H1 (cell line): ENCODE data around the gene NFASC. TPM values are rescaled to one million over a fixed set of nuclear protein-coding genes. Genes with fewer than 3 reads are reported as not detected.

Experiments
- CTCF ChIA-PET: fragments of 300-600 bp; sonication (Branson Sonifier 250); formaldehyde crosslinking; loops from one replicate; lab custom pipeline; 2021; ENCODE audit not compliant: partially characterized antibody; lab: Charles Lee
- POLR2A ChIA-PET: fragments of 300-600 bp; sonication (Branson Sonifier 250); formaldehyde crosslinking; loops from one replicate; lab custom pipeline; 2021; ENCODE audit warnings: inconsistent platforms; ENCODE audit not compliant: partially characterized antibody; lab: Charles Lee
- DNase-seq, 2 experiments: peaks; one replicate each; pipeline versions ENCODE4 v3.0.0 to v3.0.0-alpha.2; 2010 to 2022; ENCODE audit warnings: low spot score in 2 of 2, low read depth in 1 of 2, mixed read lengths in 1 of 2
- FAIRE-seq: peaks from 2 replicates; lab custom pipeline; 2011; peaks lifted over from hg19 to GRCh38; lab: Jason Lieb, UNC
- H2AFZ ChIP-seq: 2 replicates; pipeline ENCODE4 v1.8.1; 2012; ENCODE audit warnings: low read length, inconsistent platforms
- H2AK5ac ChIP-seq: 2 replicates; pipeline ENCODE4 v1.6.1; 2013; ENCODE audit warnings: low read depth, low read length
- H2BK120ac ChIP-seq: replicated peaks from 2 replicates; pipeline ENCODE3; 2013; ENCODE audit warnings: low read depth, low read length, inconsistent platforms
- H2BK12ac ChIP-seq: 2 replicates; pipeline ENCODE4 v1.6.1; 2013; ENCODE audit warnings: low read depth, low read length
- H2BK15ac ChIP-seq: 2 replicates; pipeline ENCODE4 v1.6.1; 2013; ENCODE audit warnings: low read length
- H2BK20ac ChIP-seq: 2 replicates; pipeline ENCODE4 v1.6.1; 2013; ENCODE audit warnings: low read length
- H2BK5ac ChIP-seq: 2 replicates; pipeline ENCODE4 v1.6.1; 2013; ENCODE audit warnings: low read depth, low read length
- H3K14ac ChIP-seq: 2 replicates; pipeline ENCODE4 v1.6.1; 2013; ENCODE audit warnings: inconsistent platforms; ENCODE audit not compliant: insufficient read length
- H3K18ac ChIP-seq: 2 replicates; pipeline ENCODE4 v1.6.1; 2013; ENCODE audit warnings: low read length; ENCODE audit errors: extremely low read depth
- H3K23ac ChIP-seq: 2 replicates; pipeline ENCODE4 v1.6.1; 2013; ENCODE audit warnings: inconsistent platforms; ENCODE audit not compliant: insufficient read length
- H3K23me2 ChIP-seq: 2 replicates; pipeline ENCODE4 v1.6.1; 2013; ENCODE audit warnings: low read depth, low read length
- H3K27ac ChIP-seq: 2 replicates; pipeline ENCODE4 v1.6.1; 2011; ENCODE audit warnings: low read depth, low read length, inconsistent platforms
- H3K27me3 ChIP-seq, 4 experiments: replicated peaks in 1 of 4; 1 replicate in 1 of 4; 2 replicates in 3 of 4; pipeline versions ENCODE4 v1.6.1 to v1.8.1; 2011 to 2013; ENCODE audit warnings: low read length in 3 of 4, mild to moderate bottlenecking in 3 of 4, inconsistent platforms in 2 of 4, mixed read lengths in 2 of 4, moderate library complexity in 1 of 4; ENCODE audit not compliant: control insufficient read depth in 3 of 4, insufficient read depth in 3 of 4; ENCODE audit errors: extremely low read depth in 1 of 4
- H3K36me3 ChIP-seq, 4 experiments: 2 replicates each; pipeline versions ENCODE4 v1.6.1 to v1.8.1; 2011 to 2013; ENCODE audit warnings: mild to moderate bottlenecking in 4 of 4, low read length in 3 of 4, moderate library complexity in 2 of 4, control low read depth in 1 of 4, inconsistent platforms in 1 of 4; ENCODE audit not compliant: insufficient read depth in 4 of 4, control insufficient read depth in 2 of 4
- H3K4ac ChIP-seq: replicated peaks from 2 replicates; pipeline ENCODE3; 2013; ENCODE audit warnings: low read length, low read depth, mixed read lengths, inconsistent platforms; ENCODE audit not compliant: insufficient read length
- H3K4me1 ChIP-seq, 4 experiments: replicated peaks in 1 of 4; 1 replicate in 1 of 4; 2 replicates in 3 of 4; pipeline versions ENCODE4 v1.6.1 to v1.8.1; 2011 to 2013; ENCODE audit warnings: low read length in 3 of 4, inconsistent platforms in 2 of 4, mixed read lengths in 1 of 4; ENCODE audit not compliant: insufficient read depth in 4 of 4, control insufficient read depth in 3 of 4
- H3K4me2 ChIP-seq, 2 experiments: 2 replicates each; pipeline versions ENCODE4 v1.6.1 to v1.8.1; 2011 to 2013; ENCODE audit warnings: low read depth in 2 of 2, low read length in 2 of 2, control low read depth in 1 of 2, inconsistent platforms in 1 of 2, mild to moderate bottlenecking in 1 of 2; ENCODE audit not compliant: insufficient read depth in 1 of 2
- H3K4me3 ChIP-seq, 4 experiments: fragments of 200-600, 300-600 bp in 1 of 4; sonication (generic), shearing (Covaris generic), sonication (Bioruptor Twin) in 1 of 4; 2 replicates each; pipeline versions ENCODE4 v1.5.1 to v1.8.1; 2011 to 2016; ENCODE audit warnings: low read length in 4 of 4, low read depth in 3 of 4, control low read depth in 2 of 4, inconsistent platforms in 2 of 4, mild to moderate bottlenecking in 2 of 4, mixed read lengths in 1 of 4, moderate library complexity in 1 of 4; ENCODE audit not compliant: insufficient read depth in 2 of 4; ENCODE audit errors: extremely low read depth in 1 of 4
- H3K56ac ChIP-seq: replicated peaks from 2 replicates; pipeline ENCODE3; 2013; ENCODE audit warnings: low read depth, mild to moderate bottlenecking, mixed read lengths, low read length, inconsistent platforms; ENCODE audit not compliant: insufficient read length
- H3K79me1 ChIP-seq: 2 replicates; pipeline ENCODE4 v1.6.1; 2013; ENCODE audit warnings: low read depth, low read length, control low read depth
- H3K79me2 ChIP-seq, 2 experiments: 2 replicates each; pipeline versions ENCODE4 v1.6.1 to v1.8.1; 2012 to 2013; ENCODE audit warnings: low read length in 2 of 2, mild to moderate bottlenecking in 2 of 2, inconsistent platforms in 1 of 2; ENCODE audit not compliant: insufficient read depth in 2 of 2, control insufficient read depth in 1 of 2
- H3K9ac ChIP-seq, 4 experiments: replicated peaks in 1 of 4; 1 replicate in 1 of 4; 2 replicates in 3 of 4; pipeline versions ENCODE4 v1.6.1 to v1.8.1; 2011 to 2013; ENCODE audit warnings: low read depth in 3 of 4, low read length in 3 of 4, control low read depth in 2 of 4, mild to moderate bottlenecking in 2 of 4, moderate library complexity in 2 of 4, inconsistent platforms in 1 of 4; ENCODE audit errors: extremely low read depth in 1 of 4
- H3K9me3 ChIP-seq, 2 experiments: 2 replicates each; pipeline versions ENCODE4 v1.6.1 to v1.8.1; 2012 to 2013; ENCODE audit warnings: mild to moderate bottlenecking in 2 of 2, moderate library complexity in 2 of 2, control low read depth in 1 of 2, inconsistent platforms in 1 of 2, low read depth in 1 of 2, low read length in 1 of 2, mixed read lengths in 1 of 2; ENCODE audit not compliant: insufficient read depth in 2 of 2
- H4K20me1 ChIP-seq, 2 experiments: replicated peaks in 1 of 2; 2 replicates each; pipeline versions ENCODE3 to v1.8.1; 2011 to 2013; ENCODE audit warnings: inconsistent platforms in 2 of 2, low read length in 2 of 2, mild to moderate bottlenecking in 1 of 2; ENCODE audit not compliant: insufficient read depth in 2 of 2, control insufficient read depth in 1 of 2
- H4K5ac ChIP-seq: 2 replicates; pipeline ENCODE4 v1.6.1; 2013; ENCODE audit warnings: low read length, low read depth, mixed read lengths, inconsistent platforms; ENCODE audit not compliant: insufficient read length
- H4K8ac ChIP-seq: 2 replicates; pipeline ENCODE4 v1.8.0; 2013; ENCODE audit warnings: mild to moderate bottlenecking, moderate library complexity, low read length, inconsistent platforms; ENCODE audit not compliant: insufficient read depth; ENCODE audit errors: extremely low read depth
- H4K91ac ChIP-seq: replicated peaks from 2 replicates; pipeline ENCODE3; 2013; ENCODE audit warnings: low read length, mixed read lengths, inconsistent platforms; ENCODE audit not compliant: insufficient read length
- EZH2 ChIP-seq: fragments of 200-600 bp; sonication (generic); IDR thresholded peaks from 2 replicates; pipeline ENCODE4 v1.7.1; 2012; ENCODE audit warnings: low read depth, mild to moderate bottlenecking, moderate library complexity, low read length, inconsistent platforms; ENCODE audit not compliant: severe bottlenecking
- HDAC2 ChIP-seq, 2 experiments: fragments of 300-600 bp in 1 of 2; sonication (generic) in 1 of 2; IDR thresholded peaks; 2 replicates each; pipeline ENCODE4 v1.6.1; 2011 to 2012; ENCODE audit warnings: low read depth in 2 of 2, low read length in 2 of 2, mild to moderate bottlenecking in 2 of 2, moderate library complexity in 2 of 2, borderline replicate concordance in 1 of 2, inconsistent platforms in 1 of 2
- RFX5 ChIP-seq: IDR thresholded peaks from 2 replicates; pipeline ENCODE4 v1.6.1; 2011; ENCODE audit warnings: low read depth, low read length, improper control_type of control experiment, borderline replicate concordance
- SIRT6 ChIP-seq: IDR thresholded peaks from one replicate; pipeline ENCODE4 v1.7.1; 2012; ENCODE audit warnings: low read length, inconsistent platforms
- TAF7 ChIP-seq: optimal IDR thresholded peaks from 2 replicates; pipeline ENCODE3; 2011; ENCODE audit warnings: low read depth, mild to moderate bottlenecking, inconsistent platforms, low read length, moderate library complexity, borderline replicate concordance
- YY1 ChIP-seq: IDR thresholded peaks from 2 replicates; pipeline ENCODE4 v1.6.1; 2011; ENCODE audit warnings: low read depth, mild to moderate bottlenecking, low read length
- WGBS, 2 experiments: shearing (Covaris generic) in 1 of 2; methylation state at CpG; one replicate each; pipeline versions ENCODE4 v1.1.6 to v1.1.7; 2013 to 2015; ENCODE audit warnings: low lambda C conversion rate in 2 of 2, mixed read lengths in 2 of 2, inconsistent platforms in 1 of 2, low coverage in 1 of 2, missing lambda C conversion rate in 1 of 2; ENCODE audit not compliant: insufficient replicate concordance in 2 of 2, insufficient coverage in 1 of 2, insufficient read length in 1 of 2; ENCODE audit errors: extremely low coverage in 1 of 2, missing lambda C conversion rate in 1 of 2; 5-methylcytosine and 5-hydroxymethylcytosine counted together
- polyA plus RNA-seq, 7 experiments: library from polyadenylated mRNA; depleted of rRNA in 3 of 7; stranded (reverse) in 5 of 7; unstranded in 2 of 7; fragments of >200 nt in 5 of 7; fragments of 200-250 nt in 2 of 7; gene quantifications; 1 replicate in 5 of 7; 2 replicates in 1 of 7; 4 replicates in 1 of 7; pipeline versions ENCODE4 v1.2.1 to v1.2.3, GENCODE V29; 2011 to 2013; ENCODE audit warnings: missing spikeins in 2 of 7, mixed read lengths in 2 of 7
- total RNA-seq: library from RNA; stranded (reverse); fragmentation: NEBNext Ultra II Directional; extraction: Animal tissue kit (Norgen Biotek cat#: 25700); gene quantifications from 2 replicates; pipeline ENCODE4 v1.2.1, GENCODE V29; 2021

Gene NFASC
- total and polyA plus RNA-seq, 2 of the 8 experiments (the other 6 are each of a cell fraction or from before 2014, with no cell fraction given) = 5.0 to 15.2 TPM

DNA sequence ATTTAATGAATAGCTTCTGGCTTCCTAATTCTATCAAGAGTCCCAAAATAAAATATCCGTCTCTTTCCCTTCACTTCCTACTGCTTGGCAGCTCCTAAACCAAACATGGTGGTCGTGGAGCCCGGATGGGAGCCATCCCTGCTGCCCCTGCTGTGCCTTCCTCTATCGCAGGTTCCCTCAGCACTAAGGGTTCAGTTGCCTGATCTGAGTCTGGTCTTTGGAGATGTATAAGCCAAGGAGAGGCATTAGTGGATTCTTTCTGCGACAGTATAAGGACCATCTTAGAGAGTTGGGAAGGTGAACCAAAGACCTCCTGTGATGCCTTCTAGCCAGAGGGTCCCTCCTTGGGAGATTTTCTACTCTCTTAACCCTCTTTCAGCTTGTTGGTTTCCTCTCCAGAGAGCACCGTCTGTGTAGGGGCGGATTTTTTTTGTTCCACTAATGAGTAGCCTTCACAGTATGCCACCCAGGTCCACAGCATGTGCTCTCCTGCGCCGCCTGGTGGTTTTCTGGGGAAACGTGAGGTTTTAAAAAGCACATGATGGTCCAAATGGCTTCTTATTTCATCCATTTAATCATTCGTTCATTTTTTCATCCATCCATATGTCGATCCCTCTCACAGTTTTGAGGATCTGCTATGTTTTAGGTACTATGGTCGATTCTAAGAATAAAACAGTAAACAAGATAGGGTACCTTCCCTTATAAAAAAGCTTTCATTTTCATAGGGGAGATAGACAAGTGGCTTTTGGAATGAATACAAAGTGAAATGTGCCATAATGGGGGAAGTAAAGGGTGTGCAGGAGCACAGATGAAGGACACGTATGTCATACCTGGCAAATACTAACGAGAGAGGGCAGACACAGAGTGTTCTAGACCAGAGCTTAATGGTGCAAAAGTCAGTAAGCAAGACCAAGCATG is 71.0 kb downstream of the NFASC start:
- H2BK12ac ChIP-seq = no peak overlapping the region
- no peaks in the 10 kb centered on the region for H3K23me2 ChIP-seq
- no peaks in the 10 kb centered on the region; a peak in 1 of 7 replicates for H3K27me3 ChIP-seq
- H2AFZ ChIP-seq = peak overlapping the region; percentile 95
- peak overlapping the region in 1 of 2 experiments; percentile 5; a peak in 1 of 4 replicates for H3K4me2 ChIP-seq
- H2AK5ac ChIP-seq = 0 out of 2 replicates have a peak overlapping the region, but pooled peaks have one; percentile 7
- H3K4me1 ChIP-seq = peaks cover 0 to 3% (median 2%) of the 10 kb centered on the region in 4 experiments; a peak in 2 of 7 replicates
- no peak overlapping the region for H3K27ac ChIP-seq
- ChIA-PET POLR2A (interaction anchor here (1.5 to 2.0 kb wide), 4 partner anchors 17 to 114 kb away, joined by 4 to 10 read pairs (median 4); no protein-coding TSS in a partner anchor), CTCF (interaction anchor here (0.6 to 11.9 kb wide), 65 partner anchors 8 to 1562 kb away, joined by 3 to 278 read pairs (median 5); partner anchors contain the start of gene LRRN2)
- H3K9ac ChIP-seq = no peak overlapping the region
- 33% methylated on average over 15 of the region's 15 CpGs; no CpG with 5 or more reads in 1 of the 2 experiments for WGBS, 2 experiments
- DNase-seq (peak; percentile 53 to 92), FAIRE-seq (peak; percentile 72)
- H2BK20ac ChIP-seq = no peak overlapping the region
- H3K36me3 ChIP-seq = no peaks in the 10 kb centered on the region
- no peak overlapping the region for H4K8ac ChIP-seq
- H3K79me2 ChIP-seq = no peaks in the 10 kb centered on the region
- no peaks in the 10 kb centered on the region for H4K20me1 ChIP-seq
- no peaks in the 10 kb centered on the region for H3K79me1 ChIP-seq
- no peak overlapping the region for H2BK120ac ChIP-seq
- no peak overlapping the region; the same call in 1 of the 2 replicates for H2BK15ac ChIP-seq
- H3K4ac ChIP-seq = no peak overlapping the region
- no peak overlapping the region for H4K5ac ChIP-seq
- H3K14ac ChIP-seq = no peak overlapping the region
- no peak overlapping the region for H3K23ac ChIP-seq
- no peak overlapping the region for H4K91ac ChIP-seq
- no peak overlapping the region for H3K18ac ChIP-seq
- H2BK5ac ChIP-seq = no peak overlapping the region
- H3K4me3 ChIP-seq = no peak overlapping the region
- H3K9me3 ChIP-seq = no peaks in the 10 kb centered on the region
- no peak overlapping the region for H3K56ac ChIP-seq
- no peak for TF ChIP-seq TAF7
- peak; percentile 22 for TF ChIP-seq EZH2
- no peak for TF ChIP-seq RFX5
- TF ChIP-seq YY1 = peak; percentile 64; the same call in 1 of the 2 replicates
- no peak for TF ChIP-seq SIRT6
- peak in 1 of 2 experiments; percentile 77; a peak in 1 of 4 replicates for TF ChIP-seq HDAC2 (IDR thresholded peaks at IDR 0.05; ENCODE audit: borderline replicate concordance in 1 of 2, low read depth in 2 of 2, low read length in 2 of 2)
